ENCODE measurements around the gene HOXC6. TPM values are rescaled to one million over a fixed set of nuclear protein-coding genes. Genes with fewer than 3 reads are reported as not detected.

The HOXC6 gene
- total and polyA plus RNA-seq, 9 of the 15 experiments (the other 6 are each of a cell fraction or from before 2014, with no cell fraction given) = 0.06 to 4.0 (median 1.4) TPM

- TF ChIP-seq REST (IDR thresholded peaks at IDR 0.05; ENCODE audit: borderline replicate concordance) (no peak), REST (CRISPR knock-in tag; IDR thresholded peaks at IDR 0.05; ENCODE audit: low read depth) (no peak), POLR3A (IDR thresholded peaks at IDR 0.05; ENCODE audit: borderline replicate concordance, extremely low read depth, insufficient read depth, insufficient read length) (no peak), IFI16 (CRISPR knock-in tag; IDR thresholded peaks at IDR 0.05) (no peak), TFE3 (CRISPR knock-in tag; IDR thresholded peaks at IDR 0.05) (no peak), PTTG1 (tag; IDR thresholded peaks at IDR 0.05; ENCODE audit: low read depth) (no peak), ZZZ3 (IDR thresholded peaks at IDR 0.05) (no peak), MYC (IDR thresholded peaks at IDR 0.05; ENCODE audit: low read depth, low read length) (no peak), MYC (CRISPR knock-in tag; IDR thresholded peaks at IDR 0.05; ENCODE audit: borderline replicate concordance, low read depth) (no peak), ZNF551 (CRISPR knock-in tag; IDR thresholded peaks at IDR 0.05) (no peak), ELK3 (CRISPR knock-in tag; IDR thresholded peaks at IDR 0.05) (no peak)
Observed at GRCh38 chr12:53983950-53984572, 44.2 kb upstream of the HOXC6 start (continued).
